ENCODE results near the gene MARK2.

GRCh38 chr11:63893355-63893754 is 54.4 kb downstream of the MARK2 start:
- TF ChIP-seq EZH2 (IDR thresholded peaks at IDR 0.05; ENCODE audit: low read depth, low read length, severe bottlenecking) (no peak), HDAC6 (IDR thresholded peaks at IDR 0.05; ENCODE audit: low read depth, low read length) (no peak), GABPA (IDR thresholded peaks at IDR 0.05; ENCODE audit: borderline replicate concordance, insufficient read depth, low read length) (no peak), SP1 (IDR thresholded peaks at IDR 0.05; ENCODE audit: low read depth, low read length) (no peak), TAF1 (IDR thresholded peaks at IDR 0.05; ENCODE audit: low read depth, low read length) (no peak), POLR2A (IDR thresholded peaks at IDR 0.05; ENCODE audit: control extremely low read depth in 1 of 2, low read depth in 2 of 2, low read length in 2 of 2) (no peak), CTCF (IDR thresholded peaks at IDR 0.05; ENCODE audit: control extremely low read depth in 1 of 3, insufficient read depth in 1 of 3, low read depth in 1 of 3, low read length in 3 of 3) (no peak), USF2 (IDR thresholded peaks at IDR 0.05; ENCODE audit: low read length) (no peak), CREB1 (IDR thresholded peaks at IDR 0.05) (no peak), YY1 (IDR thresholded peaks at IDR 0.05; ENCODE audit: low read depth, low read length) (no peak), EP300 (IDR thresholded peaks at IDR 0.05; ENCODE audit: borderline replicate concordance in 1 of 2, low read depth in 2 of 2, low read length in 2 of 2) (no peak), RFX5 (IDR thresholded peaks at IDR 0.05; ENCODE audit: borderline replicate concordance, low read depth, low read length) (no peak)
